Measurements from ENCODE around the gene UFD1.

Gene UFD1

DNA sequence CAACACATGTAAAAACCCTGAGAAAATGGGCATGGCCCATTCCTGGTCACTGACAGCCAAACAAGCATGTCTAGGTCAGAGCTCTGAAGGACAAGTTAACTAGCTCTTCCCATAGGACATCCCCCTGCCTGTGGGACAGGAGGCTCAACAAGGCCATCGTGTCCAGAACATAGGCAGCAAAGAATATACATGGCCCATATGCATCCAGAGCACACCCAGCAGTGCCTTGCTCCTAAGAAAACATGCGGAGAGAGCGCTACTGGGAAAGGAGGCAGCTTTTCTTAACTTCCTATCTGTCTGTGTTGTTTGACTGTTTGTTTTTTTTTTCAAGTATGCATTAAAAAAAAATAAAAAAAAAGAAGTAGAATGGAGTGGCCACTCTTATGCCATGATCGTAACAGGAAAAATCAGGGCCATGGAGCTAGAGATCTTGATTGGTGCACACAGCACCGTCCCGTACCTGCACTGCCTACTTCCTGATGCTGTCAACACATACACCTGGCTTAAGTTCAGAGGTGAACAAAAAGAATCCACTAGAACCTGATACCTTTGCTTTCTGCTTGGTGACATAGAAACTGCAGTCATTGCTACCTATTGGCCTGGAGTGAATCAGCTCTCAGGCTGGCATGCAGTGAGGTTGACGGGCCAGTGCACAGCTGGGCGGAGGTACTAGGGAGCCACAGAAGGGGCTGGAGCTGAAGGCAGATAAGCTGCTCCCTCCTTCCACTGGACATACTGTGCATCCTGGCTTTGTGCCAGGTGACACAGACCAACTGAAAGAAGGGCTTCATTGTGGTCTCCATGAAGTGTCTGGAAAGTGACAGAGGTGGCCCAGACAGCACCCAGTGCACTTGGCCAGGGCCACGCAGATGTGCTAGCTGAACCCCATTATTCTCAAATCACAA, 11.9 kb downstream of the UFD1 start:
- DNase-seq (ENCODE audit: low read depth, low spot score), result no peak
- in situ Hi-C loops (cut with HindIII; ENCODE audit: low sequenced_read_pairs), result no loop called here
- no peak for TF ChIP-seq CTCF (IDR thresholded peaks at IDR 0.05; ENCODE audit: low read depth, low read length)
- no peak overlapping the region for H3K4me3 ChIP-seq (ENCODE audit: low read depth, low read length)

GRCh38 chr22:19466126-19466716, 12.8 kb downstream of the UFD1 start:
- TF ChIP-seq CTCF (IDR thresholded peaks at IDR 0.05; ENCODE audit: low read depth, low read length), result no peak
- no peak for DNase-seq (ENCODE audit: low read depth, low spot score)
- H3K4me3 ChIP-seq (ENCODE audit: low read depth, low read length), result no peak overlapping the region
- in situ Hi-C loops (cut with HindIII; ENCODE audit: low sequenced_read_pairs), result no loop called here

DNA sequence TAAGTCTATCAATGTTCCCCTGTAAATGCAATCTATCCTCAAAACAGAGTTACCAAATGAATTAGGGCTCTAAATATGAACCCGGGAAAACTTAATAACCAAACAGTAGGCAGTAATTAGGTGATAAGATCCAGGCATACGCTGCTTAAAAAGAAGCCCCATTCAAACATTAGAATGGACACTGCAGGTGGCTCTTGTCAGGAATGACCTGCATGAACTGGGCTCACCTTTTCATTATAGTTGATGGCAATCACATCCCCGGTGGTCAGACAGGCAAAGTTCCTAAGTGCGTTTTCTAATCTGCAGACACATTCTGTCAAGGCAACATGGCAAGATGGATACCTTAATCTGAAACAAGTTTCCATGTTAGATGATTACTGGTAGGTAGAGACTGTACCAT, 14.0 kb downstream of the UFD1 start:
- DNase-seq (ENCODE audit: low read depth, low spot score), result no peak
- in situ Hi-C loops (cut with HindIII; ENCODE audit: low sequenced_read_pairs), result no loop called here
- TF ChIP-seq CTCF (IDR thresholded peaks at IDR 0.05; ENCODE audit: low read depth, low read length), result no peak
- no peak overlapping the region for H3K4me3 ChIP-seq (ENCODE audit: low read depth, low read length)

DNA sequence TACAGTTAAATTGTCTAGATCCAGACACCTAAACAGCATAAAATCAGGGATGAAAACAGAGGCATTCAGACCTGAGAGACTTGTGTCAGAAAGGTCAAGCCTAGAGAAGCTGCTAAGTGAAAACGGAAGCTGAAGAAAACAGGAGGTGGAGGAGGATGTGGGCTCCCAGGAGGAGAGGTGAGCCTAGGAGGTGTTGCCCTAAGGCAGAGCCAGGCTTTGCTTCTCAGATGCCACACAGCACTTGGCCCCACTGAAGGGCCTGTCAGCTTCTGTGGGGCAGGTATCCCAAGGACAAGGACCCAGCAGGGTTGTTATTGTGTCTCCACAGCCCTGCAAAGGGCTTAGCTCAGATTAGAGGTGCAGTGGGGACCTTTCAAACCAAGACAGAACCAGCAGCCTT, 14.4 kb downstream of the UFD1 start:
- TF ChIP-seq CTCF (IDR thresholded peaks at IDR 0.05; ENCODE audit: low read depth, low read length), result no peak
- no peak overlapping the region for H3K4me3 ChIP-seq (ENCODE audit: low read depth, low read length)
- no peak for DNase-seq (ENCODE audit: low read depth, low spot score)
- in situ Hi-C loops (cut with HindIII; ENCODE audit: low sequenced_read_pairs), result no loop called here

DNA sequence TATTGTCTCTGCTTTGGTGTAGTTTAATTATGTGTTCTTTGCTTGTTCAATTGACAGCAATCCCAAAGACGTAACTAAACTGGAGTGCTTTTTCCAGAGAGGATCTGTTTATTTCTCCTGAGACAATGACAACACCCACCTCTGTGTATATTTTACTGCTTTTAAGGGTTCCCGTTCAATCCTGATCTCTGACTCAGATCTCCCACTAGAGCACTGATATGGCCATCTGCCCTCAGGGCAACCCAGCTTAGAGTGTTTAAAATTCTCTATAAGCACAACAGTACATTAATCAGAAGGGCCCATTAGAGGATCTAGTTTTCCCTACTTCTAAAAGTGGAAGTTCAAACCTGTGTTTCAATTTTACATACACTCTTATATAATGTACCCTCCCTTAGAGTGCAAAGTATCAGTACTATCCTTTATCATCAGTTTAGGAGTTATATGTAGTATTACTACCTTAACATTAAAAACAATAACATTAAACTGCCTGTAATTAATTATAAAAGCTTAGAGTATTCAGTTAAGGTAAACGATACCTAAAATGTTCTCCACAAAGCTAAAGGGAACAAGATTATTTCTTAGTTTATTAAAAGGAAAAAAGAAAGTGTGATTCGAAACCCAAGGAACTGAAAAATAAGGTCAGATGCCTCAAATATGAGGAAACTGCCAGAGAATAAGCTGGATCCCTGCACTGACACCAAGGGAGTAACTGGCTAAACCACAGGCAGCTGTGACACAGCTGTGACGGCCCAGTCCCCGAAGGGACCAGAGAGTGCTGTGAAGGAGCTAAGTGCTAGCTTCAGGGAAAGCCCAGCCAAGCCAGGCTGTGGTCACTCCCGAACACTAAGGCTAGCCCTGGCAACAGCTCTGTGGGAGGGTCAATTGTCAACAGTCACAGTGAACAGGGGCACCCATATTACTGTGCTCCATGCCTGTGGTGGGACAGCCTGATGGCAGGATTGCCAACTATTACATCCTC, 15.2 kb downstream of the UFD1 start:
- in situ Hi-C loops (cut with HindIII; ENCODE audit: low sequenced_read_pairs), result no loop called here
- H3K4me3 ChIP-seq (ENCODE audit: low read depth, low read length), result no peak overlapping the region
- peak; percentile 9 for DNase-seq (ENCODE audit: low read depth, low spot score)
- TF ChIP-seq CTCF (IDR thresholded peaks at IDR 0.05; ENCODE audit: low read depth, low read length), result no peak

DNA sequence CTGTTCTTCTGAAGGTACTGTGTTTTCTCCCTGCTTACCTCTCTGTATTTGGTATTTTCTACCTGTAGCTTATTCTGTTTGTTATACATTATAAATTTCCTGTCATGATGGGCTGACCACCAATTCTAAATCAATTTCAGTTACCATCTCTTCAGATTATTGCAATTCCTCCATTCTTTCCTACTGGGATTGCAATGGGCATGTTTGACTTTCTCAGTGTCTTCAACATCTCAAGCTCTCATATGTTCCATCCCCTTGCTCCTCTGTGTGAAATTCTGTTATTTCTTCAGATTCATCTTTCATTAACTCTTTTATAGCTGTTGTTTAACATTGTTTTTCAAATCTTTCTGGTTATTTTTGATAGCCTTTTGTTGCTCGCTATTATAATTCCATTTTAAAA, 16.0 kb downstream of the UFD1 start:
- H3K4me3 ChIP-seq (ENCODE audit: low read depth, low read length), result no peak overlapping the region
- no peak for DNase-seq (ENCODE audit: low read depth, low spot score)
- in situ Hi-C loops (cut with HindIII; ENCODE audit: low sequenced_read_pairs), result no loop called here
- no peak for TF ChIP-seq CTCF (IDR thresholded peaks at IDR 0.05; ENCODE audit: low read depth, low read length)

Data from astrocyte of the spinal cord (primary cell).